RCC 7860 (cell line): ENCODE results near the gene ART5.

Experiments used
- DNase-seq: peaks from one replicate; pipeline ENCODE4 v3.0.0-alpha.2; 2015; ENCODE audit warnings: low spot score
- FAIRE-seq: peaks from 2 replicates; lab custom pipeline; 2012; peaks lifted over from hg19 to GRCh38; lab: Jason Lieb, UNC

The ART5 gene

DNA sequence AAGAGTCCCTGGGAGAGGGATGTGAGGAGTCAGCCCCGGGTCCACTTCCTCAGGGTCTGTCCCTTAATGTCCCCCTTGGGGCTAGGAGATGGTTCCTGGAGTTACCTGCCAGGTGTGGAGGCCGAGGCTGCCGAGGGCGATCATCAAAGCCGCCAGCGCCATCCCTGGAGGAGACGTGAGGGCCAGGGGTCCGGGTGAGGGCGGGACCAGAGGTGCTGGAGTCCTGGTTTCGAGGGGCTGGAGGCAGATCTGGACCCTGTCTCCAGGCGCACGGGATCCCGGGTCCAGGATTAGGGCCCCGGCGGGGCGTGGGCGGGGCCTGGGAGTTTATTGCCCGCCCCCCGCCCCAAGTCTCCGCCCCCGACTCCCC is at the start of gene ART5:
ART5 (minus strand) TSS at position 292 of the 370 bp plus-strand sequence; CDS start at position 162, 130 bp downstream.
- no peak for FAIRE-seq
- no peak for DNase-seq

- no peak for FAIRE-seq
- no peak for DNase-seq
These were observed 45.0 kb upstream of the ART5 start for GRCh38 chr11:3686751-3687150.

DNA sequence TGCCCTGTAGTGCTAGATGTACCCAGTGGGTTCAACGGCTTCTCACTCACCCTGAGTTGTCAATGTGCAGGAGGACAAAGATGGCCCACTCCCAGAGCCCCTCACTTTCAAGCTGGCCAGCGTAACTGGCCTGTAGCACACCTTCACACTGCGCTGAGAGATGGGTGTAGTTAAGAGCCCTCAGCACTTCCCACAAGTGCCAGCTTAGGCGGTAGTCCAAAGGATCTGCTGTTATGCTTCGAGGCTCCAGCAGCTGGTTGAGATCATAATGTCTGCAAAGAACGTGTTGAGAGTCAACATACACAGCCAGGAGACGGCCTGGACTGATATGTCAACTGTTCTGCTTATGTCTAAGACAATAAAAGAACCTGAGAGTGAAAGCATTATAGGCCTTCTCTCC is 44.1 kb upstream of the ART5 start:
- no peak for FAIRE-seq
- DNase-seq: no peak

- FAIRE-seq (no peak), DNase-seq (no peak)
These were observed 43.0 kb upstream of the ART5 start for GRCh38 chr11:3684819-3685172.

- DNase-seq: no peak
These were observed 42.5 kb upstream of the ART5 start for GRCh38 chr11:3684129-3684818.

DNA sequence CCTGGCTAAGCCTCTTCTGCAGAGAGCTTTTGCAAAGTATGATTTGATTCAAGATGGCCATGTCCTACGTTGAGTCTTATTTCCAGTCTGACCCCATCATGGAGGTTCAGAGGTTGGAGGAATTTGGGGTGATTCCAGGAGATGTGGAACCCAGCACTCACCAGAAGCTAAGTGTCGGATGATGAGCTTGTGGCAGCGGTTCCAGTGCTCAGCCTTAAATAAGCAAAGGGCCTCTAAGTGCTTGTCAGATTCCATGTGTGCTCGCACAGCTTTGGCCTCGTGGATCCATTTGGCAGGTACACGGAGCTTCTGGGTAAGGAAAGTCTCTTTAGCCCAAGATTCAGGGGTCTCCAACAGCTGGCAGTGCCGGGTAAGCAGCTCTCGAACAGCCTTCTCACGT is 41.2 kb upstream of the ART5 start:
- DNase-seq: no peak
- no peak for FAIRE-seq

More at GRCh38 chr11:3684129-3684818, 42.5 kb upstream of the ART5 start:
- no peak for FAIRE-seq

DNA sequence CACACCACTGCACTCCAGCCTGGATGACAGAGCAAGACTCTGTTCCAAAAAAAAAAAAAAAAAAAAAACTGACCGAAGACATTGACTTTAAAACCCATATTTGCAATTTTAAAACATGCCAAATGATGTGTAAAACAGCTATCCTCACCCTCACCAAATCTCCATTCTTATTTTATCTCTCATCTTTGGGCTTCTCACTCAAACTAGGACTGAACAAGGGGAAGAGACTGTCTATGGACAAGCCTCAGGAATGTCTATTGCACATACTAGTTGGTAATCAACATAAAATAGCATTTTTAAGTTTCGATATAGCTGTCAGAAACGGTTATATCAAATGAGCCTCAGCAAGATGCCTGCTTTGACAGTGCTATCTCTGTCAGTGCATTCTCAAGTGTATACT is 37.3 kb upstream of the ART5 start:
- FAIRE-seq (no peak), DNase-seq (no peak)

DNA sequence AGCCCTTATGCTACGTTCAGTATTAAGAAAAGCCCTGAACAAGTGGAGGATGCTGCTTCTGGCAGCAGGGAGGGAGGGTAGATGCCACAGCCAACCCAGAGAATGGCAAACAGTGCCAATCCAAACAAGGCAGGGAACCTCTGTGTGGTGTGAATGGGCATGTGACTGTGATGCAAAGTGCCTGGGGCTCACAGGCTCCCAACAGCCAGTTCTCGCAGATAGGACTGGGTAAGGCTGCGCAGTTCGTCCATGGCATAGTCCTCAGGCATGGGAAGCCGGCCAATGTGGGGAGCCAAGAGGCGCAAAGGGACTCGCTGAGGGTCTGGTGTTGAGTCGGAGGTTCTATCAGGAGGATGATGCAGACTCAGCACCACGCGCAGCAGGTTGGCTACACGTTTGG is 34.2 kb upstream of the ART5 start:
- no peak for FAIRE-seq
- DNase-seq: no peak

GRCh38 chr11:3674189-3674588 is 32.4 kb upstream of the ART5 start:
- FAIRE-seq: peak; percentile 90

DNA sequence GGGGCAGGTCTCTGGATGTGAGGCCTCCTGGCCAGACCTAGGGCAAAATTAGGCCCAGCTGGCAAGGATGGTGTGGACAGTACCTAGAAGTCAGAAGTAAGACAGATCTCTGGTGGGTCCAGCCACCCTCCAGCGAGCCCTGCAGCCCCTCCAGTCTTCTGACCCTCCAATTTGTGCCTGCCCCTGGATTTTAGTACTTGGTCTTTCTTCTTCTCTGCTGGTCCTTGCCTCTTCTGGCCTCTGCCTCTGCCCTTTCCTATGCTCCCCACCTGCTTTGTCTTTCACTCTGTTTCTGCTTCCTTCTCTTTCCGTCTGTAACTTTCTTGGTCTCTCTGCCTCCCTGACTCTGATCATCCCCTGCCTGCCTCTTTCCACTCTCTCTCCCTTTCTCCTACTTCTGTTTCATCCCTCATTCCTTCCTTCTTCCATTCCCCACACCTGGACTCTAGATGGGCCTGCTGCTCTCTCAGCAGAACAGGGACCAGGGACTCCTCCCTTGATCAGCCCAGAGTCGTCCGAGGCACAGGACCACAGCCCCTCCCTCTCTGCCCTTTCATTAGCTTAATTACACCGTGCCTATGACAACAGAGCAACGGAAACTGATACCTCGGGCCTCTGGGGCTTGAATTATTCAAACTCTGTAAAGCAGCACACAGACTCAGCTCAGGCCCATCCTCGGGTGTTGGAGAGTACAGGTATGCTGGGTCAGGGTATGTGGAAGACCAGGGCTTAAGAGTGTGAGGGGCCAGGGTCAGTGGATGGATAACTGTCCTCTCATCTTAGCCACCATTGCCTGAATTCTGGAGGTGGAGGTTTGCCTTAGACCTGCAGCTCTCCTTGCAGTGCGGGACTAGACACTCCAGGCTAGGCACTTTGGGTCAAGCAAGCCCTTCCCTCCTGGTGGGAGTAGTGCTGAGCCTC is 29.8 kb upstream of the ART5 start, which contains the start of gene CHRNA10:
CHRNA10 (minus strand) TSS at position 51 of the 921 bp plus-strand sequence. CDS start 72 bp downstream, outside the sequence.
- no peak for FAIRE-seq
- no peak for DNase-seq

More at GRCh38 chr11:3674189-3674588, 32.4 kb upstream of the ART5 start:
- DNase-seq: peak; percentile 81

GRCh38 chr11:3669742-3670183 is 28.0 kb upstream of the ART5 start:
- no peak for FAIRE-seq

GRCh38 chr11:3669128-3669527 is 27.3 kb upstream of the ART5 start:
- FAIRE-seq (no peak), DNase-seq (no peak)

More at GRCh38 chr11:3669742-3670183, 28.0 kb upstream of the ART5 start:
- DNase-seq: no peak

GRCh38 chr11:3667149-3668035 is 25.6 kb upstream of the ART5 start:
- FAIRE-seq (no peak), DNase-seq (no peak)

DNA sequence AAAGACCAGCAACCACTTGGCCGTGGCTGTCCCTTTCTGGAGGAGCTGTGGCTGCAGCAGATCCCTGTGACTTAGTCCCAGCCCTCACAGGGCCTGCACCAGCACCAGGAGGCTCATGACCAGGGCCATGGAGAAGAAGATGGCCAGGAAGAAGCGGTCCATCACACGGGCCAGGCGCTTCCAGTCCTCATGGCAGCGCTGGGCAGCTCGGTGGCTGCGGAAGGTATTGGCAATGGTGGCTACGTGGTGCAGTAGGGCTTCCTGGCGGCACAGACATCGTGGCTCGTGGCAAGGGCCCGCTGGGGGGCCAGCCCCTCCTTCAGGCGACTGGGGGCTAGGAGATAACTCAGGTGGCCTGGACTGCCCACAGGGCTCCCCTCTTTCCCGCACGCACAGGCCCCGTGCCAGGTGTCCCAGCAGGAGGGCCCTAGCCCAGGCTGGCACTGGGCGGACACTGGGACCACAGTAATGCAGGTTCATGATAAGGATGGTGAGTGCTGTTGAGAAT is 24.3 kb upstream of the ART5 start:
- DNase-seq: no peak
- no peak for FAIRE-seq

- FAIRE-seq (no peak), DNase-seq (no peak)
These were observed 23.7 kb upstream of the ART5 start for GRCh38 chr11:3665336-3666022.

GRCh38 chr11:3664032-3664630 is 22.3 kb upstream of the ART5 start:
- FAIRE-seq: no peak
- DNase-seq: no peak

DNA sequence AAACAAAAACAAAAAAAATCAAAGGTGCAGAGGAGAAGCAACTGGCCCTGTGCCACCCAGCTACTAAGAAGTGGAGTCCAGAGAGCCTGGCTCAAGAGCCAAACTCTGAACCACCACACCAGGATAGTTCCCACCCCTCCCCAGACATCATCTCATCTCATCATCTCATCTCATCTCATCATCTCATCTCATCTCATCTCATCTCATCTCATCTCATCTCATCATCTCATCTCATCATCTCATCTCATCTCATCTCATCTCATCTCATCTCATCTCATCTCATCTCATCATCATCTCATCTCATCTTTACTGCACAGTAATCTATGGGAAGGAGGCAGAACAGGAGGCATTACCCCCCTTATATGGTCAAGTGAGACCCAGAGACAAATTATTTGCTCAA is 21.1 kb upstream of the ART5 start:
- DNase-seq: no peak
- FAIRE-seq: no peak

DNA sequence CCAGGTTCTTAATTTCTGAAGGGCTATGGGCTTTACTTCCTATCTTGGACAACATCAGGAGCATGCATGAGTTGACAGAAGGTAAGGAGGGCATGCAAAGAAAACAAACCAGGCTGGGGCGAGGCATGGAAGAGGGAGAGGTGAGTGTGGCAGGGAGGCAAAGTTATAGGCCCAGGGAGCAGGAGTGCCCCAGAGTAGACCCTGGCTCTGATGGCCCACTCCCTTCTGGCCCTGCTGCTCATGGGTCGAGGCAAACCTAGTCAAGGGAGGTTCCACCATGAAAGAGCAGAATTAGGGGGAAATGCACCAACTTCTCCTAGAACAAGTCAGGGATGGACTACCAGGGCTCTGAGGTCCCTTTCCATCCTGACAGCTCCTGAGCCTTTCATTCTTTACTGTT is 19.2 kb upstream of the ART5 start:
- no peak for FAIRE-seq

DNA sequence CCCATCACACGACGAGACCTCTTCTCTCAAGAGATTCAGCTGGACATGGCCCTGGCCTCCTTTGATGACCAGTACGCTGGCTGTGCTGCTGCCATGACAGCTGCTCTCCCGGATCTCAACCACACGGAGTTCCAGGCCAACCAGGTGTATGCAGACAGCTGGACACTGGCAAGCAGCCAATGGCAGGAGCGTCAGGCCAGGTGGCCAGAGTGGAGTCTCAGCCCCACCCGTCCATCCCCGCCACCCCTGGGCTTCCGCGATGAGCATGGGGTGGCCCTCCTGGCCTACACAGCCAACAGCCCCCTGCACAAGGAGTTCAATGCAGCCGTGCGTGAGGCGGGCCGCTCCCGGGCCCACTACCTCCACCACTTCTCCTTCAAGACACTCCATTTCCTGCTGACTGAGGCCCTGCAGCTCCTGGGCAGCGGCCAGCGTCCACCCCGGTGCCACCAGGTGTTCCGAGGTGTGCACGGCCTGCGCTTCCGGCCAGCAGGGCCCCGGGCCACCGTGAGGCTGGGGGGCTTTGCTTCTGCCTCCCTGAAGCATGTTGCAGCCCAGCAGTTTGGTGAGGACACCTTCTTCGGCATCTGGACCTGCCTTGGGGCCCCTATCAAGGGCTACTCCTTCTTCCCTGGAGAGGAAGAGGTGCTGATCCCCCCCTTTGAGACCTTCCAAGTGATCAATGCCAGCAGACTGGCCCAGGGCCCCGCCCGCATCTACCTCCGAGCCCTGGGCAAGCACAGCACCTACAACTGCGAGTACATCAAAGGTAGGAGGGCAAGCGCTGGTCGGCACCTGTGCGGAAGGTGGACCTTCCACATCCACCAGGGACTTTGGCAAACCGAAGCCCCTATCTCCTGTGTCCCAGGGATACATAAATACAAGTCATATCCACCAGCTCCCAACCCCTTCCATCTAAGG is 18.1 kb upstream of the ART5 start:
- FAIRE-seq: no peak
- no peak for DNase-seq

More for the DNA sequence above, 19.2 kb upstream of the ART5 start:
- no peak for DNase-seq
